DMS 273 treated with DMSO at 0.1 percent for 48 hours (cell line): ENCODE data around the gene ZNF503.

Experiments used
- DNase-seq: peaks from one replicate; lab custom pipeline; 2025; lab: John Stamatoyannopoulos, UW

Gene ZNF503

GRCh38 chr10:75431180-75432111, 29.9 kb upstream of the ZNF503 start, which contains the start of gene LRMDA:
Gene LRMDA, plus strand, starts transcription at chr10:75431624.
- DNase-seq: no peak

- DNase-seq: peak; percentile 6
Measured at GRCh38 chr10:75430000-75430763, 28.6 kb upstream of the ZNF503 start.

DNA sequence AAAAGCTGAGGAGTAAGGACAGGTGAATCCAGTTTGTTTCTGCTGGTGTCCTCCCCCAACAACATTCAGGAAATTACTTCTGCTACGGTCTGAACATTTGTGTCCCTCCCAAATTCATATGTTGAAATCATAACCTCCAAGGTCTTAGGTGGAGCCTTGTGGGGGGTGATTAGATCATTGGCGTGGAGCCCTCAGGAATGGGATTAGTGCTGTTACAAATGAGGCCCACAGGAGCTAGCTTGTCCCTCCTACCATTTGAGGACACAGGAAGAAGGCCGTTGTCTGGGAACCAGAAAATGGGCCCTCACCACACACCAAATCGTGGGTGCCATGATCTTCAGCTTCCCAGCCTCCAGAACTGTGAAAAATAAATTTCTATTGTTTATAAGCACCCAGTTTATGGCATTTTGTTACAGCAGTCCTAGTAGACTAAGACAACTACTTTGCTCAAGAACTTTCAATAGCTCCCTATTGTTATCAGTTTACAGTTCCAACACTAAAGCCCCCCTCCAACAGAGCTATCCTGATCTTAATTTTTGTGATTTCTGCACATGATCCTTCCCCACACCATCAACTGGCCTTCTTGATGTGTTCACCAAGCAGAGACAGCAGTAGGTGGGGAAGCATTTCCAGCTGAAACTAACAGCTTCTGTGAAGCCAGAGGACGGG, 27.7 kb upstream of the ZNF503 start:
- DNase-seq: no peak

DNA sequence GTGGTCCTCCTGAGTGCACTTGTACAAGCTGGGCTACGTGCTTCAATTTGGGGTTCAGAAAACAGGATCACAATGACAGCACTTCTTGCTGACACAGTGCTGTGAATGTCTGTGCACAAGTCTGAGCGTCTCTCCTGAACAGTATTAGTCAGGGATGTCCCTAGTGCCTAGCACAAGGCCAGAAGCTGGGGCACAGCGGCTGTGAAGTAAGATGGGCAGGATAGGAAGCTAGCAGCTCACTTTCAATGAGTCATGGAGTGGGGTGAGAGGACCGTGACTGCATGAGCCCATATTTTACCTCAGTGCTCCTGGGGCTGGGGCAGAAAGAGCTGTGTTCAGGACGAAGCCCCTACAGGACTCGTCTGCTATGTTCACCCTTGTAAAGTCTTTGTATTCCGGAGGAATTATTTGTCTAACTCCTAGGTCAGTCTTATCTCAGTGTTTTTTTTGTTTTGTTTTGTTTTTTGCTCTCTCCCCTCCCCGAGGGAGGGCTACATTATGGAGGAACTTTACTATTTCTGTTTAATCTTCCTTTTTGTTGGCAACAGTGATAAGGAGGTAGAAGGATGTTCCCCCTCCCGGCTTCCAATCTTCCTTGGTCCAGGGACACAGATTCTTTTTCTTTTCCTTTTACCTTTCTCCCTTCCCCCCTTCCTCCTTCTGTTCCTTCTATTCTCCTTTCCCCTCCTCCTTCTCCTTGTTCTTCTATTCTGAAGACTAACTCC, 27.0 kb upstream of the ZNF503 start:
- DNase-seq: no peak

DNA sequence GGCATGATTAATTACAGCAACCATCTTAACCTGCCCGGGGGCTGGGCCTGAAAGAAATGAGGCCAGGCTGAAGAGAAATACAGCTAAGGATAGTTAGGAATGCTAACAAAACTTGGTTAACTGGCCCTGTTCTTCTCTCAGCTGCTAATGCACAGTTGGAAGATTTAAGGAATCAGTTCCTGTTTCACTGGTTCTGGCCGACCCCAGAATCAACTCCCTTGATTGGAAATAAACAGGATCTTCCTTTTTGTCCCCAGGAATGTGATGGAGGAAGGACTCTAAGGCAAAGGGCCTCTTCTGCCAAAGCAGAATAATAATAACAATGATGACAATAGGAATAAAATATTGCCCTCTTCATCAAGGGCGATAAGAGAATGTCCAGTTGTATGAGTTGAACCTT, 26.4 kb upstream of the ZNF503 start:
- DNase-seq: no peak

GRCh38 chr10:75426880-75427279, 25.3 kb upstream of the ZNF503 start:
- DNase-seq: no peak

DNA sequence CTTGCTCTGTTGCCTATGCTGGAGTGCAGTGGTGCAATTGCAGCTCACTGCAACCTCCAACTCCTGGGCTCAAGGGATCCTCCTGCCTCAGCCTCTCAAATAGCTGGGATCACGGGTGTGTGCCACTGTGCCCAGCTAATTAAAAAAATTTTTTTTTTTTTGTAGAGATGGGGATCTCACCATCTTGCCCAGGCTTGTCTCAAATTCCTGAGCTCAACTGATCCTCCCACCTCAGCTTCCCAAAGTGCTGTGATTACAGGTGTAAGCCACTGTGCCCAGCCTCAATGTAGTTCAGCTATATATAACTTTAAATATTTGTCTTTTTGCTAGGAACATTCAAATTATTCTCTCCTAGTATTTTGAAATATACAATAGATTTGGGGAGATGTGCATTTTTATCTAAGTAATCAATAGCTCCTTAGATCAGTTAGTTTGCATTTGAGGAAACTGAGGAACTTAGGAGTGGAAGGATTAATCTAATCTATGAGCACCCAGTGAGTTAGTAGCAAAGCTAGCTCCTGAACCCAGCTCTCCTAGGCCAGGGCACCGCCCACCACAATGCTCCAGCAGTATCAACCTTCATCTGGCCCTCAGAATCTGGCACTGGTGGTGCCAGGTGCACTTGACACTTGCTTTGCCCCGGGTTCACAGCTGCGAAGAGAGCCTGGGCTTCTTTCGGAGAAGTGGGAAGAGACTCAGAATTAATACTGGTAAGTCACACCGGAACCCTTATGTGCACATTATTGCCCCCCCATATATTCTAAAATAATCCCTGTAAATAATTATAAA, 23.9 kb upstream of the ZNF503 start:
- DNase-seq: no peak

DNA sequence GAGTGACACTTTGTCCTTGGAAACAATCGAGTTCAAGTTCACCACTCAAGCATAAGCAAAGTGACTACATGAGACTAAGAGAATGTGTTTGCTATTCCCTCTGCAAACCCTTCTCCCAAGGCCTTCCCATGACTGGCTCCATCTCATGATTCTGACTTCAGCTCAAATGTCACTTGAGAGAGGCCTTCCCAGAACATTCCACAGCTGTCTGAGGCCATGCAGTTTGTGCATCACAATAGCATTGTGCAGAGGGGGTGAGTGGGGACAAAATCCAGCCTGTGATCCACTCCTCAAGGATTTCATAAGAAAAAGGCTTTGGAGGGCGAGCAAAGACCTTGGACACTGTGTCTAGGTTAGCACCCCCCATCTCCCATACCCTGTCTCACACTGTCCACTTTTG, 23.0 kb upstream of the ZNF503 start:
- DNase-seq: no peak

GRCh38 chr10:75422913-75423312, 21.3 kb upstream of the ZNF503 start:
- DNase-seq: no peak

DNA sequence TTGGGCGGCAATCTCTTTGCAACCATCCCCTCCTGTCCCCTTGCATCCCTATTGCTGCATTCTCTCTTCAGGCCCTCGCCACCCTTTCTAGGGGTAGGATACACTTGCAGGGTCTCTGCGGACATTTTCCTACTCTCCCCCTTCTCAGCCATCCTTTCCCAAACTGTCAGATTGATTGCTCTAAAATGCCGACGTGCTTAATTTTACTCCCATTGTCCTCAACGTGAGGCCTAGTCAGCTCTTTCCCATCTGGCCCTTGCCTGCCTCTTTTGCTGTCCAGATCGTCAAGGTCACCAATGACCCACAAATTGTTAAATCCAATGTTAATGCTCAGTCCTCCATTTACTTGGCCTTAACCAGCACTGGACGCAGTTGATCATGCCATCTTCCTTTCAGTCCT, 17.1 kb upstream of the ZNF503 start:
- DNase-seq: no peak

DNA sequence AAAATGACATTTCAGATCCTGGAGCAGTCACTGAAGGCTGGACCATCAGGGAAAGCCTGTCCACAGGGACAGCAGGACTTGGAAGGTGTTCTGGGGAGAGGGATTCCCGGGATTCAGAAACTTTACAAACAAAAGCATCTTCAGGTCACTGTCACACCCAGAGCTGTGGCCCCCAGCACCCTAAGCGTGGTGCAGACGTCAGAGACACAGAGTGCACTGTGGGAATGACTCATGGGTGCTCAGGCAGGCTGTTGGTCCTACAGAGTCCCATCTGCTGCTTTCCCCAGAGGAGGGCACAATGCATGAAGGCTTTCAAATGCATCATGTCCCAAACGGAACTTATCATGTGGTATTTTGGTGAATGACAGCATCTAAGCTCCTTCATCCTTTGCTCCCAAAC, 16.7 kb upstream of the ZNF503 start:
- DNase-seq: no peak

GRCh38 chr10:75417522-75417927, 16.0 kb upstream of the ZNF503 start:
- no peak for DNase-seq

- DNase-seq: no peak
Measured at GRCh38 chr10:75414527-75414926, 13.0 kb upstream of the ZNF503 start.

DNA sequence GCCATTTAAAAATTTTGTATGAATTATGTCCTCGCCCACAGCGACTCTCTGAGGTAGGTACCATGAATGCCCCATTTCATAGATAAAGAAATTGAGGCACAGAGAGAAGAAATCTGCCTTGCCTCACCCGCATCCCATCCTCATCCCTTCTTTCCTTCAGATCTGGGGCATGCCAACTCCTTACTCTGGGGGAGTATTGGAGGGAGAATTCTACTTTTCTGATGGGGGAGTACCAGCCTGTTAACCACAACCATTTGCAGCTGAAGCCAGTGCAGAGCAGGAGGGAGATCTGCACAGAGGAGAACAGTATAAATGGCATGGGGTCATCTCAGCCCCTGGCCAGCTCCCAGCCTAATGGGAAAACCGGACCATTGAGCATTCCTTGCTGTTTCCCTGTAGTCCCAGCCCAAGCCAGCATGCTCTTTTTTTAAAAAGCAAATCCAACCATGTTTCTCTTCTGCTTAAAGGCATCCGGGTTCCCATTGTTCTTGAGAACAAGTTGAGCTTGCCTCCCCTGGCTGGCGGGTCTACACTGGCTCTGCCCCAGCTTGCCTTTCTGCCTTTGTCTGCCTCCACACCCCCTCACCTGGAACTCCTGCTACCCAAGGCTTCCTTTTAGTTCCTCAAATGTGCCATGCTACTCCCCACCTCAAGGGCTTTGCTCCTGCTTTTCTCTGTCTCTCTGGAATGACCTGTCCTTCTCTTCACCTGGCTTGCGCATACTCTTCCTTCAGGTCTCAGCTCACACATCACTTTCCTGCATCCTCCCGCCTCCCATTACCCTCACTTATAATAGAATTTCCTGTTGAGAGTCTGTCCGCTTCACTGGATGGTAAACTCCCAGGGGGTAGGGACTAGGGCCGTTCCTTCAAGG, 8.8 kb upstream of the ZNF503 start:
- DNase-seq: no peak

DNA sequence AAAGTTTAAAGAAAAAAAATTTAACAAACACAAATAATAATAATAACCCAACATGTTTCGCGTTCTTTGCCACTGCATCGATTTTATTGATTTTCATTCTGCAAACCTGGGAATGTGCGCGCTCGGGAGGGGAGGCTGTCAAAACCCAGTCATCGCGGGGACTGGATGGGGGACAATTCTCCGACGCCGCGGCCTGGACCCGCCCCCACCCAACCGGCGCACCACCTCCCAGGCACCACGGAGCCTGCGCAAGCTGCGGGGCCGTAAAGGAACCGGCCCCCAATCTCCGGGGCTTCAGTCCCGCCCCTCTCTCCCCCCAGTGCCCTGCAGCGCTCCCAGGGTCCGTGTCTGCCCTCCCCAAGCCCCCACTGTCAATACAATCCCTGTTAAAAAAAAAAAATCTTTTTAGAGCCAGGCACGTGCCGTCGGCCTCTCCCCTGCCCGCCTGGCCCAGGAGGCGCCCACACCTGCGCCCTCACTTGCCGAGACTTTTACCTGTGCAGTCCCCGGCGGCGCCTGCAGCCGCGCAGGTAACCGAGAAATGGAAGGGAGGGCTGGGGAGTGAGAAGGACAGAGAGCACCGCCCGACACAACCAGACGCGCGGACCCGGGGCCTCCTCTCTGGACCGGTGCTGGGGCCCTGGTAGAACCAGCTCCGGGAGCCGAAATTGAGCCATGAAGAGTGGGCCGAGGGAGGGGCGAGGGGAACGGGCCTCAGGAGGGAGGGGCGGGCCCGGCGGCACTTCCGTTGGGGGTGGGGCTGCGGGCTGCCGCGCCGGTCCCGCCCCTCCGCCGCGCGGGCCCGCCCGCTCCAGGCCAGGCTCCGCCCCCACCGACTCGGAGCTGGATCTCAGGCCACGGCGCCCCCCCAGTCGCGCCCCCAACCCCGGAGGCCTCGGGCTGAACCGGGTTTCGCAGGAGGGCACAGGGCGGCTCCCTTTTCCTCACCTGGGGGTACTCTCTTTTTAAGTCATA, 7.6 kb upstream of the ZNF503 start:
- DNase-seq: no peak

DNA sequence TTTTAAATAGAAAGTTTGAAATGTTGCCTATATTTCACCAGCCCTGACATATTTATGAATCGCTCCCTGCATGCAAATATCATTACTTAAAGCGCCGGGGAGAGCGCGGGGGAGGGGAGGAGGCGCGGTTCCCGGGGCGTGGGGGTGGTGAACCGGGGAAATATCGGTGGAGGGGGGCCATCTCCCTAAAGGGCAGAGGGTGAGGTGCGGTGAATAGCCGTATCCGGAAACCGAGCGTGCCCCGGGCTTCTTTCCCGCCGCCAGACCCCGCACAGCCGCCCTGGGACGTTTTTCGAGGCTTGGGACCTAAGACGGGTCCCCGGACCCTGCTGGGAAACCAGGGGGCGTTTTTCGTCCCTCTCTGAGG, 6.9 kb upstream of the ZNF503 start:
- DNase-seq: no peak

DNA sequence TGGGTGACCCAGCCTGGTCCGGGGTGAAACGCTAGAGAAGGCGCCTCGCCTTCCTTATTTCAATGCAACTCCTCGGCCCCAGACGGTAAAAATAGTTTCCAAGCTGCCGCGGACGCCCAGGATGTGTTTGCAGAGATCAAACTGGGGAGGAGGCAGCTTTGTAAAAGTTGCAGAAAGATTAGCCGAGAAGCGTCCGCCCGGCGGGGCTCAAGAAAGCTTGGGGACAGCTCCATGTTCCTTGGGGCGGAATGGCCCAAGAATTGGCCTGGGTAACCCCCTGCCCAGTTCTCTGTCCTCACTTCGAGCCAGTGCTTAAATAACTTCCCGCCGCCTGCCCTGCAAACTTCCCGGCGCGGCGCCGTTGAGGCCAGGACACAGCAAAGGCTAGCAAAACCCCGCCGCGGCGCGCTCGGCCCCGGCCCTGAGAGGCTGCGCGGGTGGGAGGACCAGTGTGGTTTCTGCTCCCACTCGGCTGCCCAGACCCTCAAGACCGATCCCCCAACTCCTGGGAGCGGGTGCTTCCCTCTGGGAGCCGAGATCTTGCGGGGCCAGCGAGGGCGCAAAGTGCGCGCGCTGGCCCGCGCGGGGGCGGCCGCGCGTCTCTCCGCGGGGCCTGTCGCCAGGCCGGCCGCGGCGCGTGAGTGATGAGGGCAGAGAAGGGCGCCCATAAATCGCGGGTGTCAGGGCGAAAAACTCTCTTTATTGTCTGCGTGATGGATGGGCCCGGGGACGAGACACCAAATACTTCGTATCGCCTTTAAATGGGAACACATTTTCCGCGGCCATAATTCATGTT, 6.3 kb upstream of the ZNF503 start:
- no peak for DNase-seq

DNA sequence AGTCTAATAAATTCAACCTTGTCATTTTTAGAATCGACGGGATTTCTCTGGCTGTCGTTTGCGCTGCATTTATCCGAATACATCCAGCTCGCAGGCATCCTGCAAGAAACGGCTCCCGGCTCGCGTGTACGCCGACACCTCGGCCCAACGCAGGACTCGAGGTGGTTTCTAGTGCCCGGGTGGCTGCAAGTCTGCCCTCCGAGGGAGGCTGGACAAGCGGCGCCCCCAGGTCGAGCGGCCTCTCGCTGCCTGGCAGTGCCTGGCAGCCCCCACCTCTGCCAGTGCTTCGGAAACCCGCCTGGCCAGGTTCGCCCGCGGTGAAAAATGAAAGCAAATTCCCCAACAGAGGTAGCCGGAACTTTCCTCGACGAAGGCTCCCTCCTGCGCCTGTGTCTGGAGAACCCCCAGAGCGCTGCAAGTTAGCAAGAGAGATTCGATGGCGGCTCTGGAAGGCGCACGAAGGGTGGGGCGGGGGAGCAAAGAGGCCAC, 5.7 kb upstream of the ZNF503 start:
- DNase-seq: no peak
